ENCODE results near the gene TMEM184C. TPM values are rescaled to one million over a fixed set of nuclear protein-coding genes. Genes with fewer than 3 reads are reported as not detected.

The TMEM184C gene
- total RNA-seq, 1 donor from 2014 or later = 39.7 TPM

- H3K4me1 Mint-ChIP-seq (ENCODE audit: unreplicated experiment) = peaks cover 56% of the 10 kb centered on the region
These were observed 31.2 kb upstream of the TMEM184C start for GRCh38 chr4:147586032-147586431.

GRCh38 chr4:147586637-147587036 is 30.6 kb upstream of the TMEM184C start:
- Mint-ChIP-seq H3K36me3 (ENCODE audit: unreplicated experiment) (peaks cover 13% of the 10 kb centered on the region), H3K4me1 (ENCODE audit: unreplicated experiment) (peaks cover 62% of the 10 kb centered on the region), H3K27ac (ENCODE audit: unreplicated experiment) (peak overlapping the region; percentile 7), H3K27me3 (ENCODE audit: unreplicated experiment) (no peaks in the 10 kb centered on the region), H3K4me3 (ENCODE audit: unreplicated experiment) (no peak overlapping the region), H3K9me3 (ENCODE audit: unreplicated experiment) (peaks cover 11% of the 10 kb centered on the region)
- TF ChIP-seq CTCF (IDR thresholded peaks at IDR 0.05) = no peak
- DNase-seq (ENCODE audit: extremely low spot score, unreplicated experiment) = no peak

More at GRCh38 chr4:147586032-147586431, 31.2 kb upstream of the TMEM184C start:
- no peak overlapping the region for H3K4me3 Mint-ChIP-seq (ENCODE audit: unreplicated experiment)
- no peaks in the 10 kb centered on the region for H3K27me3 Mint-ChIP-seq (ENCODE audit: unreplicated experiment)
- no peak for TF ChIP-seq CTCF (IDR thresholded peaks at IDR 0.05)
- no peak for DNase-seq (ENCODE audit: extremely low spot score, unreplicated experiment)
- peak overlapping the region; percentile 59 for H3K27ac Mint-ChIP-seq (ENCODE audit: unreplicated experiment)
- peaks cover 11% of the 10 kb centered on the region for H3K9me3 Mint-ChIP-seq (ENCODE audit: unreplicated experiment)
- peaks cover 13% of the 10 kb centered on the region for H3K36me3 Mint-ChIP-seq (ENCODE audit: unreplicated experiment)

- Mint-ChIP-seq H3K27me3 (ENCODE audit: unreplicated experiment) (no peaks in the 10 kb centered on the region), H3K27ac (ENCODE audit: unreplicated experiment) (peak overlapping the region; percentile 7), H3K4me1 (ENCODE audit: unreplicated experiment) (peaks cover 58% of the 10 kb centered on the region), H3K9me3 (ENCODE audit: unreplicated experiment) (peaks cover 11% of the 10 kb centered on the region), H3K36me3 (ENCODE audit: unreplicated experiment) (peaks cover 11% of the 10 kb centered on the region), H3K4me3 (ENCODE audit: unreplicated experiment) (no peak overlapping the region)
- DNase-seq (ENCODE audit: extremely low spot score, unreplicated experiment) = no peak
- no peak for TF ChIP-seq CTCF (IDR thresholded peaks at IDR 0.05)
These were observed 30.2 kb upstream of the TMEM184C start for GRCh38 chr4:147587041-147587440.

GRCh38 chr4:147589586-147589985 is 27.6 kb upstream of the TMEM184C start:
- DNase-seq (ENCODE audit: extremely low spot score, unreplicated experiment) = no peak
- H3K4me3 Mint-ChIP-seq (ENCODE audit: unreplicated experiment) = peak overlapping the region; percentile 47
- H3K9me3 Mint-ChIP-seq (ENCODE audit: unreplicated experiment) = peaks cover 6% of the 10 kb centered on the region
- TF ChIP-seq CTCF (IDR thresholded peaks at IDR 0.05) = no peak
- peak overlapping the region; percentile 87 for H3K27ac Mint-ChIP-seq (ENCODE audit: unreplicated experiment)
- H3K36me3 Mint-ChIP-seq (ENCODE audit: unreplicated experiment) = peaks cover 5% of the 10 kb centered on the region
- H3K4me1 Mint-ChIP-seq (ENCODE audit: unreplicated experiment) = peaks cover 48% of the 10 kb centered on the region
- H3K27me3 Mint-ChIP-seq (ENCODE audit: unreplicated experiment) = no peaks in the 10 kb centered on the region

- peak; percentile 89 for DNase-seq (ENCODE audit: extremely low spot score, unreplicated experiment)
- H3K27me3 Mint-ChIP-seq (ENCODE audit: unreplicated experiment) = no peaks in the 10 kb centered on the region
- peaks cover 48% of the 10 kb centered on the region for H3K4me1 Mint-ChIP-seq (ENCODE audit: unreplicated experiment)
- peaks cover 2% of the 10 kb centered on the region for H3K36me3 Mint-ChIP-seq (ENCODE audit: unreplicated experiment)
- H3K27ac Mint-ChIP-seq (ENCODE audit: unreplicated experiment) = peak overlapping the region; percentile 87
- TF ChIP-seq CTCF (IDR thresholded peaks at IDR 0.05) = peak; percentile 87
- peak overlapping the region; percentile 7 for H3K4me3 Mint-ChIP-seq (ENCODE audit: unreplicated experiment)
- H3K9me3 Mint-ChIP-seq (ENCODE audit: unreplicated experiment) = peaks cover 2% of the 10 kb centered on the region
These were observed 26.8 kb upstream of the TMEM184C start for GRCh38 chr4:147590249-147590920.
